Nephron progenitor cell (in vitro differentiated cells): Measurements from ENCODE around the gene TRAF3IP1.

Experiments used
- DNase-seq: peaks from one replicate; pipeline ENCODE4 v3.0.0; 2021
- H3K27ac Mint-ChIP-seq: 2 replicates; pipeline ENCODE4 v1.8.0; 2021; ENCODE audit warnings: mild to moderate bottlenecking, moderate library complexity, mixed read lengths
- H3K27me3 Mint-ChIP-seq: 2 replicates; pipeline ENCODE4 v1.8.0; 2021; ENCODE audit warnings: mild to moderate bottlenecking, low read depth, mixed read lengths; ENCODE audit not compliant: poor library complexity
- H3K36me3 Mint-ChIP-seq: 2 replicates; pipeline ENCODE4 v1.8.0; 2021; ENCODE audit warnings: low read depth, mixed read lengths
- H3K4me1 Mint-ChIP-seq: 2 replicates; pipeline ENCODE4 v1.8.0; 2021; ENCODE audit warnings: mixed read lengths
- H3K4me3 Mint-ChIP-seq: 2 replicates; pipeline ENCODE4 v1.8.0; 2021; ENCODE audit warnings: mild to moderate bottlenecking, moderate library complexity, mixed read lengths
- H3K9me3 Mint-ChIP-seq: 2 replicates; pipeline ENCODE4 v1.8.0; 2021; ENCODE audit warnings: mild to moderate bottlenecking, moderate library complexity, mixed read lengths
- TF ChIP-seq, protein P1 (sequence below): fragments of 200-600 bp; sonication (generic); IDR thresholded peaks from 2 replicates; pipeline ENCODE4 v1.5.0; 2021; ENCODE audit warnings: antibody characterized with exemption

TRAF3IP1 gene

DNA sequence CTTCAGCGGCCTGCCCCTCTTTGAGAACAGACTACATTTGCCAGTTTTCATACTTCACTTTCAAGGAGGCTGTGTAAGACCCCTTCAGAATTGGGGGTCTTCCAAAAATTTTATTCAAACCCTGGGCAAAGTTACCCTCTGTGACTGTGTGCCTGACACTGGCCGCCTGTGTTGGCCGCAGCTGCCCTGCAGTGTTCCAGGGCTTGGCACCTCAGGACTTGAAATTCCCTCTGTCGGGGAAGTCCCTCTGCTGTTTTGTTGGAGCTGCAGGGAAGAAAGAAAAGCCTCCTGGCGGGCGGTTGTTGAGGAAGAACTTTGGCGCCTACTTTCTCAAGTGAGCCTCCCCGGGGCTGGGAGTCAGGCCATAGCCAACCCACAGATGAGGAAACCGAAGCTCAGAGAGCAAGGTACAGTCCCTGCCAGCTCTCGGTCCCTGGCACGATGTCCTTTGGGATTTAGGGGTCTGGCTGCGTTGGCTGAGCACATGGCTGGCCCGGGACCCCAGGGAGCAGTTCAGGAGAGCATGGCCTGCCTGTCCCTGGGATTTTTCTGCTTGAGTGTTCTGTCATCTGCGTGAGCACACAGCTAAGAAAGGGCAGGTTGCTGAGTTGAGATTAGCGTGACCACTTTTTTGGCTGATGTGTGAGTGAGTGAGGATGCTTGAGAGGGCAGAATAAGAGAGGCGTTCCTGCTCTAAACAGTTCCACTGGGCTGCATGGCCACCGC is 88.5 kb downstream of the TRAF3IP1 start:
- DNase-seq = no peak
- no peaks in the 10 kb centered on the region for H3K9me3 Mint-ChIP-seq
- no peak overlapping the region for H3K4me3 Mint-ChIP-seq
- peaks cover 30% of the 10 kb centered on the region for H3K4me1 Mint-ChIP-seq
- no peak overlapping the region for H3K27ac Mint-ChIP-seq
- H3K36me3 Mint-ChIP-seq = peaks cover 14% of the 10 kb centered on the region
- TF ChIP-seq, protein P1, sequence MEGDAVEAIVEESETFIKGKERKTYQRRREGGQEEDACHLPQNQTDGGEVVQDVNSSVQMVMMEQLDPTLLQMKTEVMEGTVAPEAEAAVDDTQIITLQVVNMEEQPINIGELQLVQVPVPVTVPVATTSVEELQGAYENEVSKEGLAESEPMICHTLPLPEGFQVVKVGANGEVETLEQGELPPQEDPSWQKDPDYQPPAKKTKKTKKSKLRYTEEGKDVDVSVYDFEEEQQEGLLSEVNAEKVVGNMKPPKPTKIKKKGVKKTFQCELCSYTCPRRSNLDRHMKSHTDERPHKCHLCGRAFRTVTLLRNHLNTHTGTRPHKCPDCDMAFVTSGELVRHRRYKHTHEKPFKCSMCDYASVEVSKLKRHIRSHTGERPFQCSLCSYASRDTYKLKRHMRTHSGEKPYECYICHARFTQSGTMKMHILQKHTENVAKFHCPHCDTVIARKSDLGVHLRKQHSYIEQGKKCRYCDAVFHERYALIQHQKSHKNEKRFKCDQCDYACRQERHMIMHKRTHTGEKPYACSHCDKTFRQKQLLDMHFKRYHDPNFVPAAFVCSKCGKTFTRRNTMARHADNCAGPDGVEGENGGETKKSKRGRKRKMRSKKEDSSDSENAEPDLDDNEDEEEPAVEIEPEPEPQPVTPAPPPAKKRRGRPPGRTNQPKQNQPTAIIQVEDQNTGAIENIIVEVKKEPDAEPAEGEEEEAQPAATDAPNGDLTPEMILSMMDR = no peak
- peaks cover under 1% of the 10 kb centered on the region for H3K27me3 Mint-ChIP-seq

DNA sequence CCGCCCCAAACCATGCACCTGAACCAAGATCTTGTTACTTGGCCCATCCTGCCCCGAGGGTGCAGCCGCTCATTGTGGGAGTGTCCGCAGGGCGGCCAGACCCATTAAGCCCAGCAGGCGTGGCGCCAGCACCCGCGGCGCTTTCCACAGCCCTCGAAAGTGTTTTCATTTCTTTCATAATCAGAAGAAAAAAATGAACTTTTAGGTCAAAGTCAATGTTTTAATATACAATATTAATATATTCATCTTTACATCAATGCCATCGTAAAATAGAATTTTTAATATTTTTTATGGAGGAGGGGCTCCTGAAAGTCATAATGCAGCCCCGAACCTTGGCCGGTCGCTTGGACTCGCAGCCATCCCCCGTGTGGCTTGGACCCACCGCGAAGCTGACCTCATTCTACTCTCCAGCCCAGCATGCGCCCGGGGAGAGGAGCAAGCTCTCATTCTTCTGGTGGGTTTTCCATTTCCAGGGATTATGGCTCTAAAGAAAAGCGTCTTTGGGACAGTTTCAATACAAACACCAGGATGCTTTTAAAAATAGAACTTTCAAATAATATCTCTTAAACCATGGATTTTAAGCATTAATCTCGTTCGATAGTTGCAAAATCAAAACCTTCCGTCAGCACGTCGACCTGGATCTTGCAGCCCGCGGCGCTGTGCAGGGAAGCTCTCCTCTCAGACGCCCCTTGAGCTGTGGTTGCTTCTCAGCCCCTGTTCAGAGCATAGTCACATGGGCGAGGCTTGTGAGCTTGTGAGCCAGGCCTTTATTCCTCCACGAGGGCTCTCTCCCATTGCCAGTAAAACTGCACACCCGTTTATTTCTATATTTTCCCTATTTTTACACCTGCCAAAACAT is 89.3 kb downstream of the TRAF3IP1 start:
- no peak overlapping the region for H3K27ac Mint-ChIP-seq
- peaks cover 6% of the 10 kb centered on the region for H3K36me3 Mint-ChIP-seq
- no peak for DNase-seq
- TF ChIP-seq, protein P1 = no peak
- peaks cover 4% of the 10 kb centered on the region for H3K27me3 Mint-ChIP-seq
- H3K4me3 Mint-ChIP-seq = no peak overlapping the region
- peaks cover 22% of the 10 kb centered on the region for H3K4me1 Mint-ChIP-seq
- no peaks in the 10 kb centered on the region for H3K9me3 Mint-ChIP-seq

DNA sequence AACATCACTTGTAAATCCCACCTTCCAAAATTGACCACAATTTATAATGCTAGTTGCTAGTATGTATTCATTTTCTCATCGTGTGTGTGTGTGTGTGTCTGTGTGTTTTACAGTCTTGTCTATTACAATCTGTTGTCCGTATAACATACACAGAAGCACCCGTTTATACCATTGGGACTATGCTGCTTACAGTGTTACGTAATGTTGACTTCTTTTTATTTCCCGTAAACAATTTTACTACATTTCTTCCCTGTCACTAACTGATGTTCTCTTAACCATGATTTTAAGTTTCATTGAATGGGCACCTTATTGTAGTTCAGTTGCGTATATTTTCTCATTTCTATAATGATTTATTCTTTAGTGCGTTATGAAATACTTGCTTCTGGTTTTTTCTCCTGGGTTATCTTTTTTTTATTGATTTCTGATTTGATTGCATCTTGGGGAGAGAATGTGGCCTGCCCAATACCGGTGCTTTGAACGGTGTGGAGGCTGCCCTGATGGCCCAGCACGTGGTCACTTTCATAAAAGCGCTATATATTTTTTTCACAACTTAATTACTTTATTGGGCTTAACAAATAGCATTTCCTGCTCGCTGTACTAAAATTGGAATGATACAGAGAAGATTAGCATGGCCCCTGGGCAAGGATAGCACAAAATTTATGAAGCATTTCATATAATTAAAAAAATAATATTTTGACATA is 91.9 kb downstream of the TRAF3IP1 start:
- peaks cover 20% of the 10 kb centered on the region for H3K36me3 Mint-ChIP-seq
- peaks cover 4% of the 10 kb centered on the region for H3K27me3 Mint-ChIP-seq
- no peak overlapping the region for H3K4me3 Mint-ChIP-seq
- no peak overlapping the region for H3K27ac Mint-ChIP-seq
- TF ChIP-seq, protein P1 = no peak
- peaks cover 17% of the 10 kb centered on the region for H3K9me3 Mint-ChIP-seq
- H3K4me1 Mint-ChIP-seq = peaks cover 7% of the 10 kb centered on the region
- DNase-seq = no peak

DNA sequence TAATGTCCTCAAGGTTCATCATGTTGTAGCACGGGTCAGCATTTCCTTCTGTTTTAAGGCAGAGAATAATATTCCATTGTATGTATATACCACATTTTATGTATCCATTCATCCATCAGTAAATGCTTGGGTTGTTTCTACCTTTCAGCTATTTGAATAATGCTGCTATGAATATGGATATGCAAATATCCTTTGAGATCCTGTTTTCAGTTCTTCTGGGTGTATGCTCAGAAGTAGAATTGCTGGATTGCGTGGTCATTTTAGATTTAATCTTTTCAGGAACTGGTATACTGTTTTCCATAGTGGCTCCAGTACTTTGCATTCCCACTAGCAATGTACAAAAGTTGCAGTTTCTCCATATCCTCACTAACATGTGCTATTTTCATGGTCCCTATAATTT is 93.0 kb downstream of the TRAF3IP1 start:
- no peak for DNase-seq
- TF ChIP-seq, protein P1 = no peak
- Mint-ChIP-seq H3K4me1 (peaks cover 11% of the 10 kb centered on the region), H3K9me3 (peaks cover 17% of the 10 kb centered on the region), H3K36me3 (peaks cover 20% of the 10 kb centered on the region), H3K4me3 (no peak overlapping the region), H3K27me3 (peaks cover 4% of the 10 kb centered on the region), H3K27ac (no peak overlapping the region)

DNA sequence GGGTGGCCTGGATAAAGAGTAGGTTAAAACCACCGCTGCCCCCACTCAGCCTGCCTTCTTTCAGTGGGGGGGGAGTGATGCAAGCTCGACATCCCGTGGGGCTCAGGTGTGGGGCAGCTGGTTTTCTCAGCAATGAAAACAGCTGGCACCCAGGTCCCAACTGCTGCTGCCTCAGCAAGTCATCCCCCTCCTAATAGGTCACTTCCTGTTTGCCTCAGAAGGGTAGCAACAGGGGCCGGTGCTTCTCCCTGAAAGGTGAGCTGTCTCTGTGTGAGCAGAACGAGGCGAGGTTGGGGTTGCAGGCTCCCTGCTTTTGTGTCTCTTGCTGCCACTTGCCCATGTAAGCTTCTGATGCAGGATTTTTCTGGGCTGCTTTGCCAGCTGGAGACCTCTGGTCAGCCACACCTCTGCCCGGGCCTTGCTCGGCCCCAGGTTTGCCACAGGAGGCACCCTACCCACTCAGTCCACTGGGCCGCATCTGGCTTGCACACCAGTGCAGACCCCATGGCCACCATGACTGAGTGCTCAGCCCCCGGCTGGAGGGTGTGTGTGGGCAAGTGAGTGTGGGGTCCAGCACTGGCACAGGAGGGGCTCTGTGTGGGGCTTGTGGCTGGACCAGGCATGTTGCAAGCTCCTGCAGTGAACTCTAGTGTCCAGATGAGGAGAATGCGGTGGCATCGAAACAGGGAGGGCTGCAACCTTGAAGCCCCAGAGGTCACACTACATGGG is 94.9 kb downstream of the TRAF3IP1 start:
- TF ChIP-seq, protein P1 = no peak
- Mint-ChIP-seq H3K36me3 (peaks cover 20% of the 10 kb centered on the region), H3K9me3 (peaks cover 17% of the 10 kb centered on the region), H3K27ac (no peak overlapping the region), H3K4me1 (peaks cover 29% of the 10 kb centered on the region), H3K27me3 (peaks cover 4% of the 10 kb centered on the region), H3K4me3 (no peak overlapping the region)
- no peak for DNase-seq
